ENCODE measurements around the gene CCK. TPM values are rescaled to one million over a fixed set of nuclear protein-coding genes. Genes with fewer than 3 reads are reported as not detected.

CCK gene
- polyA plus RNA-seq, 3 donors, result not detected

- intact Hi-C loops (cut with micrococcal nuclease), result no loop called here
- DNase-seq, result no peak
Observed at GRCh38 chr3:42210726-42211125, 55.3 kb downstream of the CCK start.

GRCh38 chr3:42209917-42210316 is 56.1 kb downstream of the CCK start:
- no peak overlapping the region for H3K4me3 Mint-ChIP-seq
- H3K27me3 Mint-ChIP-seq (ENCODE audit: low read depth in 3 of 3), result no peaks in the 10 kb centered on the region
- no peak for TF ChIP-seq CTCF (IDR thresholded peaks at IDR 0.05)

More at GRCh38 chr3:42210726-42211125, 55.3 kb downstream of the CCK start:
- H3K36me3 Mint-ChIP-seq, result peaks cover 82 to 98% of the 10 kb centered on the region in 2 donors
- H3K4me3 Mint-ChIP-seq, result no peak overlapping the region
- H3K4me1 ChIP-seq (ENCODE audit: control insufficient read depth in 1 of 2, insufficient read depth in 2 of 2, low read length in 2 of 2), result no peaks in the 10 kb centered on the region
- peaks cover 71 to 96% of the 10 kb centered on the region in 2 donors for H3K36me3 ChIP-seq (replicated peaks in 1 of 2; ENCODE audit: control insufficient read depth in 1 of 2, insufficient read depth in 2 of 2, low read length in 2 of 2)
- H3K4me1 Mint-ChIP-seq, result no peaks in the 10 kb centered on the region
- no peak overlapping the region for H3K4me2 ChIP-seq (replicated peaks; ENCODE audit: extremely low read depth, low read length, poor library complexity, severe bottlenecking)
- H3K9ac ChIP-seq (ENCODE audit: insufficient read depth, low read length, poor library complexity, severe bottlenecking), result no peak overlapping the region
- H3K27me3 Mint-ChIP-seq (ENCODE audit: low read depth in 3 of 3), result no peaks in the 10 kb centered on the region
- no peak overlapping the region for H2AFZ ChIP-seq (ENCODE audit: insufficient read depth, low read depth, low read length, poor library complexity, severe bottlenecking)
- peak overlapping the region in 1 of 7 donors; percentile 45 for H3K27ac Mint-ChIP-seq
- WGBS (ENCODE audit: insufficient coverage), result 100% methylated on average over 1 of the region's 2 CpGs
- H3K9me3 ChIP-seq (replicated peaks in 1 of 2; ENCODE audit: control insufficient read depth in 1 of 2, insufficient read depth in 1 of 2, low read length in 2 of 2), result no peaks in the 10 kb centered on the region
- H3K27me3 ChIP-seq (ENCODE audit: control insufficient read depth in 2 of 2, insufficient read depth in 2 of 2, low read length in 2 of 2), result no peaks in the 10 kb centered on the region
- H3K9me3 Mint-ChIP-seq, result peaks cover 0 to 3% (median 0%) of the 10 kb centered on the region in 7 donors
- no peak for TF ChIP-seq CTCF (IDR thresholded peaks at IDR 0.05)
- H3K79me2 ChIP-seq (ENCODE audit: insufficient read depth, low read length), result no peaks in the 10 kb centered on the region
- no peak overlapping the region for H3K27ac ChIP-seq (ENCODE audit: low read depth in 1 of 2, low read length in 2 of 2)
- H4K20me1 ChIP-seq (ENCODE audit: insufficient read depth, low read length), result peaks cover 5% of the 10 kb centered on the region
- H3K4me3 ChIP-seq (replicated peaks in 1 of 3; ENCODE audit: low read depth in 2 of 3, low read length in 3 of 3), result no peak overlapping the region

More at GRCh38 chr3:42209917-42210316, 56.1 kb downstream of the CCK start:
- Histone ChIP-seq H4K20me1 (ENCODE audit: insufficient read depth, low read length) (peaks cover 5% of the 10 kb centered on the region), H3K4me2 (replicated peaks; ENCODE audit: extremely low read depth, low read length, poor library complexity, severe bottlenecking) (no peak overlapping the region), H3K9me3 (replicated peaks in 1 of 2; ENCODE audit: control insufficient read depth in 1 of 2, insufficient read depth in 1 of 2, low read length in 2 of 2) (no peaks in the 10 kb centered on the region), H3K36me3 (replicated peaks in 1 of 2; ENCODE audit: control insufficient read depth in 1 of 2, insufficient read depth in 2 of 2, low read length in 2 of 2) (peaks cover 73 to 96% of the 10 kb centered on the region in 2 donors), H3K27me3 (ENCODE audit: control insufficient read depth in 2 of 2, insufficient read depth in 2 of 2, low read length in 2 of 2) (no peaks in the 10 kb centered on the region), H3K4me3 (replicated peaks in 1 of 3; ENCODE audit: low read depth in 2 of 3, low read length in 3 of 3) (no peak overlapping the region), H2AFZ (ENCODE audit: insufficient read depth, low read depth, low read length, poor library complexity, severe bottlenecking) (no peak overlapping the region), H3K27ac (ENCODE audit: low read depth in 1 of 2, low read length in 2 of 2) (no peak overlapping the region), H3K4me1 (ENCODE audit: control insufficient read depth in 1 of 2, insufficient read depth in 2 of 2, low read length in 2 of 2) (no peaks in the 10 kb centered on the region), H3K79me2 (ENCODE audit: insufficient read depth, low read length) (no peaks in the 10 kb centered on the region), H3K9ac (ENCODE audit: insufficient read depth, low read length, poor library complexity, severe bottlenecking) (no peak overlapping the region)
- 94% methylated on average over 8 of the region's 12 CpGs for WGBS (ENCODE audit: insufficient coverage)
- Mint-ChIP-seq H3K36me3 (peaks cover 80 to 98% of the 10 kb centered on the region in 2 donors), H3K4me1 (no peaks in the 10 kb centered on the region), H3K27ac (peak overlapping the region in 3 of 7 donors; percentile 2 to 42 (median 23)), H3K9me3 (peaks cover 0 to 3% (median 0%) of the 10 kb centered on the region in 7 donors)
- DNase-seq, result no peak
- intact Hi-C loops (cut with micrococcal nuclease), result no loop called here

Small RNAs within 50 kb of the gene (small RNA-seq; reads per million reads assigned to genes)
- gene RNU4-78P (ENCODE audit: insufficient read length, low read depth), result not detected

Other genes starting within 250 kb of the CCK start
- gene TRAK1, start 174.8 kb downstream of the CCK start, polyA plus RNA-seq, result 10 to 100 TPM in 1 of 3 donors, 1 to 10 TPM in 2; 6.6 to 40.8 (median 7.0) TPM
- not detected for gene LYZL4, start 144.4 kb upstream of the CCK start, polyA plus RNA-seq
- 10 to 100 TPM; 15.5 to 80.9 (median 16.0) TPM for gene VIPR1, start 236.5 kb upstream of the CCK start, polyA plus RNA-seq